ENCODE measurements around the gene RASAL1. TPM values are rescaled to one million over a fixed set of nuclear protein-coding genes. Genes with fewer than 3 reads are reported as not detected.
A peak's percentile ranks its signal among the peaks of the same experiment; 100 is the strongest.

The RASAL1 gene
- total and polyA plus RNA-seq, 9 donors = 0.05 to 5.1 (median 1.1) TPM; not detected in 2

GRCh38 chr12:113151655-113152054 is 16.1 kb upstream of the RASAL1 start:
- H3K4me3 ChIP-seq = no peak overlapping the region
- TF ChIP-seq POLR2A (IDR thresholded peaks at IDR 0.05) = no peak
- no peak for TF ChIP-seq CTCF (IDR thresholded peaks at IDR 0.05)
- no peak for TF ChIP-seq EP300 (IDR thresholded peaks at IDR 0.05)
- intact Hi-C loops (cut with DNase I) = no loop called here
- H3K4me1 ChIP-seq (ENCODE audit: insufficient read depth) = peaks cover 2% of the 10 kb centered on the region
- no peak overlapping the region for H3K27ac ChIP-seq
- H3K27me3 ChIP-seq = no peaks in the 10 kb centered on the region
- 88 to 95% (median 91%) methylated on average over 3 of the region's 3 CpGs for WGBS, 3 donors
- DNase-seq = no peak
- H3K36me3 ChIP-seq = no peaks in the 10 kb centered on the region
- no peaks in the 10 kb centered on the region for H3K9me3 ChIP-seq

GRCh38 chr12:113149361-113150150 is 14.0 kb upstream of the RASAL1 start, which contains the start of gene CFAP73:
Gene CFAP73 (plus strand): TSS chr12:113149724. CDS start chr12:113149858, 134 bp downstream.
- Histone ChIP-seq H3K4me1 (ENCODE audit: insufficient read depth) (peaks cover 2% of the 10 kb centered on the region), H3K36me3 (no peaks in the 10 kb centered on the region), H3K4me3 (no peak within 1 kb of the TSS), H3K27me3 (no peaks in the 10 kb centered on the region), H3K27ac (no peak within 1 kb of the TSS), H3K9me3 (no peaks in the 10 kb centered on the region)
- peak in 3 of 5 donors; percentile 31 to 66 (median 45) for DNase-seq
- 17 to 22% (median 22%) methylated on average over 22 of the region's 22 CpGs for WGBS, 3 donors
- no peak for TF ChIP-seq POLR2A (IDR thresholded peaks at IDR 0.05)
- intact Hi-C loops (cut with DNase I) = no loop called here

GRCh38 chr12:113146999-113147398 is 11.4 kb upstream of the RASAL1 start:
- no peak overlapping the region for H3K4me3 ChIP-seq
- 75 to 87% (median 77%) methylated on average over 2 of the region's 2 CpGs for WGBS, 3 donors
- DNase-seq = no peak
- H3K9me3 ChIP-seq = no peaks in the 10 kb centered on the region
- intact Hi-C loops (cut with DNase I) = no loop called here
- TF ChIP-seq POLR2A (IDR thresholded peaks at IDR 0.05) (no peak), CTCF (IDR thresholded peaks at IDR 0.05) (no peak), EP300 (IDR thresholded peaks at IDR 0.05) (no peak)
- no peaks in the 10 kb centered on the region for H3K36me3 ChIP-seq
- H3K4me1 ChIP-seq (ENCODE audit: insufficient read depth) = no peaks in the 10 kb centered on the region
- H3K27me3 ChIP-seq = no peaks in the 10 kb centered on the region
- no peak overlapping the region for H3K27ac ChIP-seq

GRCh38 chr12:113145720-113146551 is 10.4 kb upstream of the RASAL1 start:
- H3K36me3 ChIP-seq = no peaks in the 10 kb centered on the region
- H3K27me3 ChIP-seq = no peaks in the 10 kb centered on the region
- WGBS, 3 donors = 70 to 77% (median 72%) methylated on average over 12 of the region's 12 CpGs
- H3K4me3 ChIP-seq = no peak overlapping the region
- TF ChIP-seq POLR2A (IDR thresholded peaks at IDR 0.05) = no peak
- no peak for TF ChIP-seq EP300 (IDR thresholded peaks at IDR 0.05)
- H3K27ac ChIP-seq = no peak overlapping the region
- DNase-seq = no peak
- no peaks in the 10 kb centered on the region for H3K4me1 ChIP-seq (ENCODE audit: insufficient read depth)
- intact Hi-C loops (cut with DNase I) = no loop called here
- H3K9me3 ChIP-seq = no peaks in the 10 kb centered on the region

- no peaks in the 10 kb centered on the region for H3K36me3 ChIP-seq
- no peaks in the 10 kb centered on the region for H3K4me1 ChIP-seq (ENCODE audit: insufficient read depth)
- 67 to 79% (median 67%) methylated on average over 5 of the region's 5 CpGs for WGBS, 3 donors
- intact Hi-C loops (cut with DNase I) = no loop called here
- TF ChIP-seq CTCF (IDR thresholded peaks at IDR 0.05) (no peak), POLR2A (IDR thresholded peaks at IDR 0.05) (no peak), EP300 (IDR thresholded peaks at IDR 0.05) (no peak)
- no peaks in the 10 kb centered on the region for H3K9me3 ChIP-seq
- no peak for DNase-seq
- H3K4me3 ChIP-seq = no peak overlapping the region
- H3K27ac ChIP-seq = no peak overlapping the region
- H3K27me3 ChIP-seq = no peaks in the 10 kb centered on the region
Measured at GRCh38 chr12:113144806-113145205, 9.2 kb upstream of the RASAL1 start.
